Measurements from ENCODE around the gene PCDH12. TPM values are rescaled to one million over a fixed set of nuclear protein-coding genes. Genes with fewer than 3 reads are reported as not detected.

The PCDH12 gene
- total RNA-seq, 2 donors from 2014 or later: not detected

DNA sequence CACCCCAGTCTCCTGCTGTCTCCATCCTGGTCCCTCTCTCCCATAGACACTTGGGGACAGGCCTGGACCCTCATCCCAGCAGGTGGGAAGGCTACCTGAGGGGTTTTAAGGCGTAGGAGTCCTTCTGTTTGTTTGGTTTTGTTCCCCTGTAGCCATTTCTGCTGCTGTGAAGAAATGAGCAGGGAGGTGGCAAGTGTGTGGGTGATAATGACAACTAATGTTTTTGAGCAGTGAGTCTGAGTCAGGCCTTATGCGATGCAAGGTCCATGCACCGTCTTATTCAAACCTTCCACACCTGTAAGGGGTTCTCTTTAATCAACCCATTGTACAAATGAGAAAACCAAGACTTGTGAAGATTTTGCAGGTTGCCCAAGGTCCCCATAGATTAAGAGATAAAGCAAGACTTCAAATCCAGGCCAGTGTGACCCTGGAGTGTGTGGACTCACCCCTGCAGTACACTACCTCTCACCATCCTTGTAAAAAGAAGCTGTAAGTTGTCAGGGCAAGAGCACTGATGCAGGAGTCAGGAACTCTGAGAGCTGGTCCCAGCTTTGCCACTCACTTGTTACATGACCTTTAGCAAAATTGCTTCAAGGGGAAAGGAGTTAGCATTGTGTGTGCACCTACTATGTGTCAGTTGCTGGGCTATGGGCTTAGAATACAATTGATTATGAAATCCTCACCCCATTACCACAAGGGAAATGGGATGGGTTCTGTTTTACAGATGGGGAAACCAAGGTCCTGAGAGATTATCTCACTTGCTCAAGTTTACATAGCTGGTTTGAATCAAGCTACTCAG is 7.6 kb downstream of the PCDH12 start:
- Mint-ChIP-seq H3K4me3 (no peak overlapping the region), H3K4me1 (peaks cover 9% of the 10 kb centered on the region), H3K36me3 (ENCODE audit: low read depth) (no peaks in the 10 kb centered on the region), H3K27ac (no peak overlapping the region), H3K27me3 (ENCODE audit: insufficient read depth) (no peaks in the 10 kb centered on the region), H3K9me3 (no peaks in the 10 kb centered on the region)
- H3K27ac ChIP-seq (ENCODE audit: low read depth, low read length): no peak overlapping the region
- no peak for DNase-seq
- H3K4me3 ChIP-seq (ENCODE audit: low read length): no peak overlapping the region
- no peak overlapping the region for H3K9ac ChIP-seq (ENCODE audit: extremely low read depth, low read length, poor library complexity, severe bottlenecking)
- H3K36me3 ChIP-seq (ENCODE audit: control insufficient read depth, insufficient read depth, low read length): no peaks in the 10 kb centered on the region
- TF ChIP-seq, protein P1, sequence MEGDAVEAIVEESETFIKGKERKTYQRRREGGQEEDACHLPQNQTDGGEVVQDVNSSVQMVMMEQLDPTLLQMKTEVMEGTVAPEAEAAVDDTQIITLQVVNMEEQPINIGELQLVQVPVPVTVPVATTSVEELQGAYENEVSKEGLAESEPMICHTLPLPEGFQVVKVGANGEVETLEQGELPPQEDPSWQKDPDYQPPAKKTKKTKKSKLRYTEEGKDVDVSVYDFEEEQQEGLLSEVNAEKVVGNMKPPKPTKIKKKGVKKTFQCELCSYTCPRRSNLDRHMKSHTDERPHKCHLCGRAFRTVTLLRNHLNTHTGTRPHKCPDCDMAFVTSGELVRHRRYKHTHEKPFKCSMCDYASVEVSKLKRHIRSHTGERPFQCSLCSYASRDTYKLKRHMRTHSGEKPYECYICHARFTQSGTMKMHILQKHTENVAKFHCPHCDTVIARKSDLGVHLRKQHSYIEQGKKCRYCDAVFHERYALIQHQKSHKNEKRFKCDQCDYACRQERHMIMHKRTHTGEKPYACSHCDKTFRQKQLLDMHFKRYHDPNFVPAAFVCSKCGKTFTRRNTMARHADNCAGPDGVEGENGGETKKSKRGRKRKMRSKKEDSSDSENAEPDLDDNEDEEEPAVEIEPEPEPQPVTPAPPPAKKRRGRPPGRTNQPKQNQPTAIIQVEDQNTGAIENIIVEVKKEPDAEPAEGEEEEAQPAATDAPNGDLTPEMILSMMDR (conservative IDR thresholded peaks at IDR 0.05): no peak
- no peaks in the 10 kb centered on the region for H3K9me3 ChIP-seq (ENCODE audit: control insufficient read depth, low read length)
- no peaks in the 10 kb centered on the region for H3K27me3 ChIP-seq (ENCODE audit: control insufficient read depth, insufficient read depth, low read length, poor library complexity, severe bottlenecking)
- no peaks in the 10 kb centered on the region for H3K4me1 ChIP-seq (ENCODE audit: control insufficient read depth, insufficient read depth, low read length)
- 88 to 90% methylated on average over 2 to 3 of the region's 3 CpGs for WGBS, 2 experiments (ENCODE audit: insufficient coverage in 1 of 2, insufficient read length in 1 of 2)

DNA sequence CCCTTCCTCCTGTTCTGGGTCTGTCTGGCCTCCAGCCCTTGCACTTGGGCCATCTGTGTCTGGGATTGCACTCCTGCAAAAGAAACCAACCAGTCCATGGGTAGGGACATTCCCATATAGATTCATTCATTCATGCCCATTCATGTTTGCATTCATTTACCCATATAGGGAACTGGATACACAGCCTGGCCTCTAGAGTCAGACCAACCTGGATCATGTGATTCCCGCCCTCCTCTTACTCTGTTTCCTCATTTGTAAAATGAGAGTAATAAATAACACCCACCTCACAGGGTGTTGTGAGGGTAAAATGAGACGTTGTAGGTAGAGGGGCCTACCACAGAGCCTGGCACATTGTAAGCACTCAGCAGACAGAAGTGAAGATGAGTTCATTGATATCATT is 8.5 kb downstream of the PCDH12 start:
- no peak for DNase-seq
- H3K9me3 ChIP-seq (ENCODE audit: control insufficient read depth, low read length): no peaks in the 10 kb centered on the region
- 86% methylated on average over 1 of the region's 2 CpGs; no CpG with 5 or more reads in 1 of the 2 experiments for WGBS, 2 experiments (ENCODE audit: insufficient coverage in 1 of 2, insufficient read length in 1 of 2)
- H3K9ac ChIP-seq (ENCODE audit: extremely low read depth, low read length, poor library complexity, severe bottlenecking): no peak overlapping the region
- no peak overlapping the region for H3K4me3 Mint-ChIP-seq
- H3K4me1 ChIP-seq (ENCODE audit: control insufficient read depth, insufficient read depth, low read length): no peaks in the 10 kb centered on the region
- no peak overlapping the region for H3K27ac Mint-ChIP-seq
- no peaks in the 10 kb centered on the region for H3K9me3 Mint-ChIP-seq
- TF ChIP-seq, protein P1 (conservative IDR thresholded peaks at IDR 0.05): no peak
- no peaks in the 10 kb centered on the region for H3K27me3 ChIP-seq (ENCODE audit: control insufficient read depth, insufficient read depth, low read length, poor library complexity, severe bottlenecking)
- no peak overlapping the region for H3K4me3 ChIP-seq (ENCODE audit: low read length)
- H3K27me3 Mint-ChIP-seq (ENCODE audit: insufficient read depth): peaks cover 2% of the 10 kb centered on the region
- peaks cover 9% of the 10 kb centered on the region for H3K4me1 Mint-ChIP-seq
- no peak overlapping the region for H3K27ac ChIP-seq (ENCODE audit: low read depth, low read length)
- H3K36me3 Mint-ChIP-seq (ENCODE audit: low read depth): no peaks in the 10 kb centered on the region
- no peaks in the 10 kb centered on the region for H3K36me3 ChIP-seq (ENCODE audit: control insufficient read depth, insufficient read depth, low read length)

DNA sequence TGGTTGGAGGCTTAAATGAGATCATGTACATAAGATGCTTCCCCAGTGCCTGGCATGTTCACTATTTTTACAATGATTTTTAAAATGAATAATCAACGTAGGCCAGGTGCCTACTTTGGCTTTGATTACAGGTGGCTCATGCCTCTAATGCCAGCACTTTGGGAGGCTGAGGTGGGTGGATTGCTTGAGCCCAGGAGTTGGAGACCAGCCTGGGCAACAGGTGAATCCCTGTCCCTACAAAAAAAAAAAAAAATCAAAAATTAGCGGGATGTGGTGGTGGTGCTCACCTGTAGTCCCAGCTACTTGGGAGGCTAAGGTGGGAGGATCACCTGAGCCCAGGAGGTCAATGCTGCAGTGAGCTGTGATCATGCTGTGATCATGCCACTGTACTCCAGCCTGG is 9.2 kb downstream of the PCDH12 start:
- Histone ChIP-seq H3K9ac (ENCODE audit: extremely low read depth, low read length, poor library complexity, severe bottlenecking) (no peak overlapping the region), H3K36me3 (ENCODE audit: control insufficient read depth, insufficient read depth, low read length) (no peaks in the 10 kb centered on the region), H3K27me3 (ENCODE audit: control insufficient read depth, insufficient read depth, low read length, poor library complexity, severe bottlenecking) (no peaks in the 10 kb centered on the region), H3K9me3 (ENCODE audit: control insufficient read depth, low read length) (no peaks in the 10 kb centered on the region), H3K4me3 (ENCODE audit: low read length) (no peak overlapping the region), H3K4me1 (ENCODE audit: control insufficient read depth, insufficient read depth, low read length) (no peaks in the 10 kb centered on the region), H3K27ac (ENCODE audit: low read depth, low read length) (no peak overlapping the region)
- H3K9me3 Mint-ChIP-seq: no peaks in the 10 kb centered on the region
- H3K27me3 Mint-ChIP-seq (ENCODE audit: insufficient read depth): peaks cover 3% of the 10 kb centered on the region
- H3K27ac Mint-ChIP-seq: no peak overlapping the region
- H3K4me3 Mint-ChIP-seq: no peak overlapping the region
- no peaks in the 10 kb centered on the region for H3K36me3 Mint-ChIP-seq (ENCODE audit: low read depth)
- TF ChIP-seq, protein P1 (conservative IDR thresholded peaks at IDR 0.05): no peak
- 93% methylated on average over 2 of the region's 2 CpGs; no CpG with 5 or more reads in 1 of the 2 experiments for WGBS, 2 experiments (ENCODE audit: insufficient coverage in 1 of 2, insufficient read length in 1 of 2)
- no peak for DNase-seq
- H3K4me1 Mint-ChIP-seq: peaks cover 9% of the 10 kb centered on the region
